ENCODE data around the gene SPPL3. TPM values are rescaled to one million over a fixed set of nuclear protein-coding genes. Genes with fewer than 3 reads are reported as not detected.

The SPPL3 gene
- total RNA-seq, 2 experiments from 2014 or later = 19.8 to 22.2 TPM

DNA sequence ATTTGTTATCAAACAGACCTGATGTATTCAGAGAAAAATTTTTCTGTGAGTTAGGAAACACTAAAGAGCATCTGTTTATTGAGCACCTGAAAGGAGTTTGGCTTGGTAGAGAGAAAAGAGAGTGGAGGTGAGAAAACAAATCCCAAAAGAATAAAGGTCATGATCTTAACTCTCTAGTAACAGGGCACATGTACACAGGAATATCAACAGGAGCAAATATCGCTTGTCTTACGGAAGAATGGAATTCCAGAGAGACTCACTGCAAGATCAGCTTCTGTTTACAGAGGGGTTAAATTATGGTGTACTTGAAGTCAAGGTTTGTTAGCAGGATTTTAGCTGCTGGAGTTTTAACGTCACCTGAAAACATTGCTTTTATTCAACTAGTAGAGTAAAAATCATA, 78.8 kb downstream of the SPPL3 start:
- no peak overlapping the region for H3K27ac Mint-ChIP-seq
- H3K36me3 Mint-ChIP-seq (ENCODE audit: low read depth) = no peaks in the 10 kb centered on the region
- no peaks in the 10 kb centered on the region for H3K9me3 Mint-ChIP-seq
- H3K4me3 Mint-ChIP-seq = no peak overlapping the region
- CTCF ChIA-PET = interaction anchor here (0.6 kb wide), 2 partner anchors 13 to 28 kb away, joined by 3 to 4 read pairs; no protein-coding TSS in a partner anchor
- no peaks in the 10 kb centered on the region for H3K27me3 Mint-ChIP-seq (ENCODE audit: low read depth)
- intact Hi-C loops (cut with micrococcal nuclease) = no loop called here
- H3K4me1 Mint-ChIP-seq (ENCODE audit: low read depth) = peaks cover 51% of the 10 kb centered on the region
- DNase-seq = no peak

DNA sequence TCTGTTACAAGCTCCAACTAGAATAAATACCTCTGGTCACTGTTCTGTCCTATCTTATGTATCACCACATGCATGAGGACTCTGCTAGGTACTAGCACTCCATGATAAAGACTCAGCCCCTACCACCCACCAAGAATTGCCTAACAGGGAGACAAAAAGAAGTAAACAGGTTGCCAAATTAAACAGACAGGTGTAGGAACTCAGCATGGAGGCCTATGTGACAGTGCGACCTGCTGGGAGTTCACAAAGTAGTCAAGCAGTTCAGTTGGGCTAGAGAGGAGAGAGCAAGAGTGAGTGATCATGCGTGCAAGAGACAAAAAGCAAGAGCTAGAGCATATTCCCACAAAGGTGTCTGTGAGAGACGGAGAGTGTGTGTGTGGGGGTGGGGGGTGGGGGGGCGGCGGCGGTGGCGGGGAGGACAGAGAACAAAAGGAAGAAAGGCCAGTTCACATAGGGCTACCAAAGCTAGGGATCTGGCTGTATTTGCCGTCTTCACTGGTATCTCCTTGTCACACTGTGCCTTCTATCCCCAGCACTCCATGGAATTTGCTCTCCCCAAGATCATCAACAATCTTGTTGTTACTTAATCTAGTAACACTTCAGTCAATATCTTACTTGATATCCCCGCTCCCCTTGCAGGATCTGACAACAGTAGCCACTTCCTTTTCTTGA, 81.2 kb downstream of the SPPL3 start:
- H3K27ac Mint-ChIP-seq = no peak overlapping the region
- no peak for DNase-seq
- H3K4me1 Mint-ChIP-seq (ENCODE audit: low read depth) = peaks cover 45% of the 10 kb centered on the region
- H3K9me3 Mint-ChIP-seq = no peaks in the 10 kb centered on the region
- CTCF ChIA-PET = interaction anchor here (0.6 to 1.3 kb wide), 2 partner anchors 12 to 384 kb away, joined by 3 read pairs; no protein-coding TSS in a partner anchor
- no peak overlapping the region for H3K4me3 Mint-ChIP-seq
- H3K27me3 Mint-ChIP-seq (ENCODE audit: low read depth) = no peaks in the 10 kb centered on the region
- intact Hi-C loops (cut with micrococcal nuclease) = loop anchor here (5.0 kb wide), 1 partner anchor 41 kb away; no protein-coding TSS in a partner anchor
- no peaks in the 10 kb centered on the region for H3K36me3 Mint-ChIP-seq (ENCODE audit: low read depth)

DNA sequence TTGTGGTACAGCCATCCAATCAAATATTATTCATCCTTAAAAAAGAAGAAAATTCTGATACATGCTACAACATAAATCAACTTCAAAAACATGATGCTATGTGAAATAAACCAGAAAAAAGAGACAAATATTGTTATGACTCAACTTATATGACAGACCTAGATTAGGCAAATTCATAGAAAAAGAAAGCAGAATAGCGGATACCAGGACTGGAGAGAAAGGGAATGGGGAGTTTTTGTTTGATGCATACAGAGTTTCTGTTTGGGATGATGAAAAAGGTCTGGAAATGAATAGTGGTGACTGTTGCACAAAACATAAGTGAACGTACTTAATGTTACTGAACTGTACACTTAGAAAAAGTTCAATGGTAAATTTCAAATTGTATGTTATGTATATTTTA, 82.3 kb downstream of the SPPL3 start:
- no peaks in the 10 kb centered on the region for H3K36me3 Mint-ChIP-seq (ENCODE audit: low read depth)
- H3K4me3 Mint-ChIP-seq = no peak overlapping the region
- H3K27ac Mint-ChIP-seq = no peak overlapping the region
- CTCF ChIA-PET = interaction anchor here (0.8 kb wide), 1 partner anchor 151 kb away, joined by 4 read pairs; no protein-coding TSS in a partner anchor
- H3K4me1 Mint-ChIP-seq (ENCODE audit: low read depth) = peaks cover 47% of the 10 kb centered on the region
- no peaks in the 10 kb centered on the region for H3K27me3 Mint-ChIP-seq (ENCODE audit: low read depth)
- DNase-seq = no peak
- intact Hi-C loops (cut with micrococcal nuclease) = loop anchor here (2.0 to 5.0 kb wide), 3 partner anchors 13 to 40 kb away; no protein-coding TSS in a partner anchor
- no peaks in the 10 kb centered on the region for H3K9me3 Mint-ChIP-seq

DNA sequence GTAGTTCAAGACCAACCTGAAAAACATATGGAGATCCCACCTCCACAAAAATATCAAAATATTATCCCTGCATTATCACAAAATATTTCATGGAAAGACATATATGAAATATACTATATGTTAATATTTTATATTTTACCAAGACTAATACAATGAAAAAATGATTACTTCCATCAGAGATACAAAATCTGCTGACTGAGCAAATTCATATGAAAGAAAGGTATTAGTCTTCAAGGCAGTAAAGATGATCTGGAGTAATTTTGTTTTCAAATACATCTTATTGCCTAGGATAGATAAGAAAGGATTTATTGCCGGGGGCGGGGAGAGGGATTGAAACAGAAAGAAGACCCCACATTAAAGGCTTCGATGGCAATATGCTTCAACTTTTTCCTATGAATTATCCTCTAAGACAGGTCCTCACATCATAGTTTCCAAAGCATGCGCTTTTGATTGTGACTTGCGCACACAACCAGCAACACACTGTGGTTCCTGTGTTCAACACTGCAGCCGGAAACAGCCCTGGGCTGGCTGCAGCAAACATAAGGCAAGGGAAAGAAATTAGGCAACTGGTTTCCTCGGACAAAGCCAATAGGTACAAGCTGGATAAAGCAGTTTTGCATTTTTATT, 83.2 kb downstream of the SPPL3 start:
- peak; percentile 49 for DNase-seq
- Mint-ChIP-seq H3K36me3 (ENCODE audit: low read depth) (no peaks in the 10 kb centered on the region), H3K9me3 (no peaks in the 10 kb centered on the region), H3K4me1 (ENCODE audit: low read depth) (peaks cover 44% of the 10 kb centered on the region), H3K27ac (peak overlapping the region; percentile 22), H3K4me3 (peak overlapping the region; percentile 23), H3K27me3 (ENCODE audit: low read depth) (no peaks in the 10 kb centered on the region)
- intact Hi-C loops (cut with micrococcal nuclease) = loop anchor here (2.0 to 5.0 kb wide), 3 partner anchors 14 to 39 kb away; no protein-coding TSS in a partner anchor
- CTCF ChIA-PET = interaction anchor here (0.6 to 0.8 kb wide), 2 partner anchors 152 to 1591 kb away, joined by 3 to 4 read pairs; no protein-coding TSS in a partner anchor

DNA sequence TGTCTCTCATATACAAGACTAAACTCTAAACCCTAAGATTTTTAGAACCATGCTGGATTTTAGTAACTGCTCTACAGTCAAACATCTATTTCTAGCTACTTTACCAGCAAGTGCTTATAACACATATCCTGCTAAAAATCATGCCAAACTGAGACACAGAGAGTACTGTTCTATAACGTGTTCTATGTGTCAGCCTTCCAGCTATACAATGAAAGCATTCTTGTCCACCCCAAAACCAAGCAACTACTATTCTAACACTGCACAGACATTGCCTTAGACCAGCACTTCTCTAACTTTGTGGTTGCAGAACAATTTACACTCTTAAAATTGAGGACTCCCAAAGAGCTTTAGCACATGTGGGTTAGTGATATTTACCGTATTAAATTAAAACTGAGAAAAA, 85.7 kb downstream of the SPPL3 start:
- CTCF ChIA-PET = interaction anchor here (0.8 kb wide), 1 partner anchor 14 kb away, joined by 3 read pairs; no protein-coding TSS in a partner anchor
- no peak for DNase-seq

DNA sequence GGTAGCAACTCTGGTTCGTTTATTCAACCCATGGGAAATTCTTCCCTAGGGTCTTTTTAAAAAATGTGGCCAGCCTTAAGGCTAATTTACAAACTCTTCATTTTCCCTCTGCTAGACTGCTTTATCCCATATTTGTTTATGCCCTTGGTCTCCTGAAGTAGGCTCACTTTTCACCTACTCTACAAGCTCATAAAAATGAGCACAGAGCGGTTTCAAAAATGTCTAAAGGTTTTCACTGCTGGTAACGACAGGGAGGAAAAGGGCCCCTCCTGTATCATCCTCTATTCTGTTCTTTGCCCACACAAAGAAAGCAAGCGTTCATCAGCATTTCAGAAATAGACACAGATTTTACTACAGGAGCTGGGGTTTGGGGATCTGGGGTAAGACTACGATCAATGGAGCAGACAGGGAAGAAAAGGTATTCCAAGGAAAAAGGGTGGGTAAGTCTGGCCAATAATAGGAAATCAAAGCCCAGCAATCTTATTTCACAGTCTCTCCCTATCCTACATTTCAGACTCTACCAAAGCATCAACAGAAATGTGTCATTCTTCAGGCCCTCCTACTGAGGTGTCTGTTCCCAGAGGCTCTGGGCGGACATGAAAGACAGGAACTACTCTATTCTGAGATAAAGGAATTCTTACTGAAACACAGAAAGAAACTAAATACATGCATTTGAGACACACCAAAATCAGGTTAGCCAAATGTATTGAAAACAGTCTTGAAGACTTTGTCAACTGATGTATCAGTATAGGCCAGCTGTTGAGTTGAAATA, 86.4 kb downstream of the SPPL3 start:
- no peaks in the 10 kb centered on the region for H3K36me3 Mint-ChIP-seq (ENCODE audit: low read depth)
- no peak overlapping the region for H3K4me3 Mint-ChIP-seq
- intact Hi-C loops (cut with micrococcal nuclease) = no loop called here
- H3K27ac Mint-ChIP-seq = no peak overlapping the region
- no peaks in the 10 kb centered on the region for H3K9me3 Mint-ChIP-seq
- CTCF ChIA-PET = interaction anchor here (0.8 kb wide), 1 partner anchor 13 kb away, joined by 3 read pairs; no protein-coding TSS in a partner anchor
- DNase-seq = no peak
- H3K4me1 Mint-ChIP-seq (ENCODE audit: low read depth) = peaks cover 41% of the 10 kb centered on the region
- H3K27me3 Mint-ChIP-seq (ENCODE audit: low read depth) = no peaks in the 10 kb centered on the region

More for the DNA sequence above, 85.7 kb downstream of the SPPL3 start:
- Mint-ChIP-seq H3K36me3 (ENCODE audit: low read depth) (no peaks in the 10 kb centered on the region), H3K4me3 (no peak overlapping the region), H3K27ac (no peak overlapping the region), H3K27me3 (ENCODE audit: low read depth) (no peaks in the 10 kb centered on the region), H3K4me1 (ENCODE audit: low read depth) (peaks cover 45% of the 10 kb centered on the region), H3K9me3 (no peaks in the 10 kb centered on the region)
- intact Hi-C loops (cut with micrococcal nuclease) = no loop called here

DNA sequence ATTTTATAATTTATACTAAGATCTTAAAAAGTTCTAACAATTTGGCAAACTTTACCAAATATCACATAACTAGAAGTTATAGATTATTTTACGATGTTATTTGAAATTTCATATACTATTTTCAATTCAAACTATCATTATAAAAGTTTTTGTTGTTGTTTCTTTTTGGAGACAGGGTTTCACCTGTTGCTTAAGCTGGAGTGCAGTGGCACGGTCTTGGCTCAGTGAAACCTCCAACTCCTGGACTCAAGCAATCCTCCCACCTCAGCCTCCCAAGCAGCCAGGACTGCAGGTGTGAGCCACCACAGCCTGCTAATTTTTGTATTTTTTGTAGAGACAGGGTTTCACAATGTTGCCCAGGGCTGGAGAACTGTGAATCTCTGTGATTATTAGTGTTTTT, 87.8 kb downstream of the SPPL3 start:
- CTCF ChIA-PET = no interaction called here
- Mint-ChIP-seq H3K36me3 (ENCODE audit: low read depth) (no peaks in the 10 kb centered on the region), H3K27ac (no peak overlapping the region)

DNA sequence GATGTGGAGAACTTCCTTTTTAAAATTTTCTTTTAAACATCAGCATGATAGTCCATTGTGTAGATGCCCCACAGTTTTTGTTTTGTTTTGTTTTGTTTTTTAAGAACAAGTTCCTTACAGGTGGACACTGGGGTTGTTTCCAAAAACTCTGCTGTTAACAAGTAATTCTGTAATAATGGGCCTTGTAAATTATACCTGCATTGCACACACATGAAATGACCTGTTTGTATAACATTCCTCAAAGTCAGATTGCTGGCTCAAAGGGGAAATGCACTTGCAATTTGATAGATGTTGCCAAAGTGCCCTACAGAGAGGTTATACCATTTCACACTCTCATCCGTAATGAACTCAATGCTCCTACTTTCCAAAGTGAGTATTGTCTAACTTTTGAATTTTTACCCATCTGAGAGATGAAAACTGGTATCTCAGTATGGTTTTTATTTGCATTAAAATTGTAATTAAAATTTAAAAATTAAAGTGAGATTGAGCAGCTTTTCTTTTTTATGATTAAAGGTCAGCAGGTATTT, 89.2 kb downstream of the SPPL3 start:
- intact Hi-C loops (cut with micrococcal nuclease) = no loop called here
- peaks cover 4% of the 10 kb centered on the region for H3K36me3 Mint-ChIP-seq (ENCODE audit: low read depth)
- CTCF ChIA-PET = no interaction called here

More for the DNA sequence above, 87.8 kb downstream of the SPPL3 start:
- Mint-ChIP-seq H3K4me1 (ENCODE audit: low read depth) (peaks cover 29% of the 10 kb centered on the region), H3K9me3 (no peaks in the 10 kb centered on the region), H3K4me3 (no peak overlapping the region), H3K27me3 (ENCODE audit: low read depth) (no peaks in the 10 kb centered on the region)
- DNase-seq = no peak
- intact Hi-C loops (cut with micrococcal nuclease) = no loop called here

DNA sequence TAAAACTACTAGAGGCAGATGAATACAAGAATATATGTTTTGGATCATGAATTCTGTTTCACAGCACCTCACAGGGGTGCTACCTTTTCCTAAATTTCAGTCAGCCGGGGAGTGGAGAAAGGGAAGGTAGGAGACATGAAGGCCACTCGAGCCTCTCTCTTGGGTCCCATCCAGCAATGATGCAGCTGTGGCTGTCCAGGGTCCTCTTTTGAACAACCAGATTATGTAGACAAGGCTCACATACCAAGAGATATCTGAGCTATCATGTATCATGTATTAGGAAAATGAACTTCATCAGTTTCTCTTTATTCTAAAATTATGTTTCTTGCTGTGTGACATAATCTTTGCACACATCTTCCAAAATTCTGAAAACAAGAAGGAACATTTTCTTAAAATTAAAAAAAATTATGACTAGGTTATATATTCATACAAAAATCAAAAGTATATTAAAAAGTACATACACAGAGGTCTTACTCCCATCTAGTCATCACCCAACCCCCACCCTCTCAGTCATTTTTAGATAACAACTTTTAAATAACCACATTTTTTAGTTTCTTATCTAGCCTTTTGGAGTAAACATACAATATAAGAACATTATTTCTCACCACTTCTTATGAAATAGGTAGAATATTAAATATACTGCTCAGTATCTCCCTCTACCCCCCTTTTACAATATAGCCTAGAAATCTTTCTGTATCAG, 89.8 kb downstream of the SPPL3 start:
- DNase-seq = no peak
- CTCF ChIA-PET = interaction anchor here (0.7 kb wide), 2 partner anchors 24 to 100 kb away, joined by 3 to 5 read pairs; no protein-coding TSS in a partner anchor
- Mint-ChIP-seq H3K9me3 (no peaks in the 10 kb centered on the region), H3K36me3 (ENCODE audit: low read depth) (peaks cover 6% of the 10 kb centered on the region), H3K27me3 (ENCODE audit: low read depth) (no peaks in the 10 kb centered on the region), H3K27ac (no peak overlapping the region), H3K4me3 (no peak overlapping the region), H3K4me1 (ENCODE audit: low read depth) (peaks cover 24% of the 10 kb centered on the region)
- intact Hi-C loops (cut with micrococcal nuclease) = no loop called here

More for the DNA sequence above, 89.2 kb downstream of the SPPL3 start:
- no peak for DNase-seq
- no peaks in the 10 kb centered on the region for H3K27me3 Mint-ChIP-seq (ENCODE audit: low read depth)
- H3K27ac Mint-ChIP-seq = no peak overlapping the region
- no peak overlapping the region for H3K4me3 Mint-ChIP-seq
- H3K9me3 Mint-ChIP-seq = no peaks in the 10 kb centered on the region
- H3K4me1 Mint-ChIP-seq (ENCODE audit: low read depth) = peaks cover 24% of the 10 kb centered on the region

DNA sequence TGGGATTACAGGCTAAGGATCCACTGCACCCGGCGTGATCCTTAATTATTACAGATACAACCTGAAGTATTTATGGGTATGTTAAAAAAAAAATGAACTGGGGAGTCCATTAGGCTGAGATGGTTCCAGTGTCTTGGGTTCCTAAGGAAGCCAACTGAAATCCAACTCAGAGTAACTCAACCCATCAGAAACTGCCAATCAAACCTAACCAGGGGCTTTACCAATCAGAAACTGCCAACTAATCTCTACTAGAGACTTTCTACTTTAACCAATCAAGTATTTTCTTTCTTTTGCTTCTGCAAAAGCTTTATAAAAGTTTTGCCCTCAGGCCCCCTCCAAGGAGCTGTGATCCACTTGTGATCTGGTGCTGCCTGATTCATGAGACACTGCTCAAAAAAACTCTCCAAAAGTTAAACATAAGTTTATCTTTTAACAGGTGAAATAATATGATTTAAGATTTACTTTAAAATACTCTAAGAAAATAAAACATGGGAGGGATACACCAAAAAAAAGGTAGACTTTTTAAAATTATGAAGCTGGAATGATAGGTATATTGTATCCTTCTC, 90.5 kb downstream of the SPPL3 start:
- Mint-ChIP-seq H3K27ac (no peak overlapping the region), H3K9me3 (no peaks in the 10 kb centered on the region), H3K4me1 (ENCODE audit: low read depth) (peaks cover 24% of the 10 kb centered on the region), H3K4me3 (no peak overlapping the region), H3K27me3 (ENCODE audit: low read depth) (no peaks in the 10 kb centered on the region), H3K36me3 (ENCODE audit: low read depth) (peaks cover 10% of the 10 kb centered on the region)
- CTCF ChIA-PET = interaction anchor here (0.7 to 1.0 kb wide), 3 partner anchors 24 to 127 kb away, joined by 3 to 5 read pairs (median 3); no protein-coding TSS in a partner anchor
- intact Hi-C loops (cut with micrococcal nuclease) = no loop called here
- no peak for DNase-seq

DNA sequence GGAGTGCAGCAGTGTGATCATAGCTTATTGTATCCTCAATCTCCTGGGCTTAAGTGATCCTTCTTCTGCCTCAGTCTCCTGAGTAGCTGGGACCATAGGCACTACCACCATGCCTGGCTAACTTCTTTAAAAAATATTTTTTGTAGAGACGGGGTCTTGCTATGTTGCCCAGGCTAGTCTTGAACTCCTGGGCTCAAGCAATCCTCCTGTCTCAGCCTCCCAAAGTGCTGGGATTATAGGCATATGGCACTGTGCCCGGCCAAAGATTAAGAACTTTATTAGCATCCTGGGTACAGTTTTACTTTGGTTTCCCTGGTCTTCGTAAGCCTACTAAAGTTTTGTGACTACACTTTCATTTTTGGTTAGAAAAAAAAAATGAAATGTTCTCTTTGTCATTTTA, 94.1 kb downstream of the SPPL3 start:
- Mint-ChIP-seq H3K4me1 (ENCODE audit: low read depth) (peaks cover 11% of the 10 kb centered on the region), H3K27ac (no peak overlapping the region), H3K27me3 (ENCODE audit: low read depth) (no peaks in the 10 kb centered on the region), H3K36me3 (ENCODE audit: low read depth) (peaks cover 13% of the 10 kb centered on the region), H3K9me3 (no peaks in the 10 kb centered on the region), H3K4me3 (no peak overlapping the region)
- intact Hi-C loops (cut with micrococcal nuclease) = no loop called here
- CTCF ChIA-PET = no interaction called here
- no peak for DNase-seq
